Lung microvascular endothelial cell (primary cell): Measurements from ENCODE around the gene SH3PXD2A. TPM values are rescaled to one million over a fixed set of nuclear protein-coding genes. Genes with fewer than 3 reads are reported as not detected.

ENCODE experiments used
- DNase-seq, 2 donors: peaks; one replicate each; pipeline versions ENCODE4 v3.0.0 to v3.0.0-alpha.2; 2010; ENCODE audit warnings: low read depth in 2 of 2
- total RNA-seq: library from RNA; depleted of rRNA; stranded (reverse); fragments of >200 nt; gene quantifications from 2 replicates; pipeline ENCODE4 v1.2.1, GENCODE V29; 2014

The SH3PXD2A gene
- total RNA-seq, 1 donor from 2014 or later: 0.99 TPM

DNA sequence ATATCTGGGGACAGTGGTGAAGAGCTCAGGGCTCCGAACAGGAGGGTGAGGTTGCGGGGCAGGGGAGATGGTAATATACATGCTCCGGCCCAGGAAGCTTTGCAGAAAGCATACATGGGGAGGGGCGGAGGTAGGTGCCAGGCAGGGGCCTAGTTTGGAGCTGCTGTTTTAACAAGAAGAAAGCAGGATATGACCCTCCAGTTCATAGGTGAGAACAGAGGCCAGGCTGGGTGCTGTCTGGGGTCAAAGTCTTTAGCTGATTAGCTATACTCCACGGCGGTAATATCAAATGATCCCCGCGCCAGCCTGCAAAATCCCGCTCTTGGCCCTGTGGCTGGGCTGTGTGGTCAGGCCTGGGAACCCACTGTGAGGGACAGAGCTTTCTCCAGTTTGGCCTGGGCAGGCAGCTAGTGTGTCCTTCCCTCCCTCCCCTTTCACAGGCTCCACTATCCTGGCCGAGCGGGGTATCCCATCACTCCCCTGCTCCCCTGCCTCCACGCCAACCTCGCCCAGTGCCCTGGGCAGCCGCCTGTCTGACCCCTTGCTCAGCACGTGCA is 266.2 kb downstream of the SH3PXD2A start:
- no peak for DNase-seq

DNA sequence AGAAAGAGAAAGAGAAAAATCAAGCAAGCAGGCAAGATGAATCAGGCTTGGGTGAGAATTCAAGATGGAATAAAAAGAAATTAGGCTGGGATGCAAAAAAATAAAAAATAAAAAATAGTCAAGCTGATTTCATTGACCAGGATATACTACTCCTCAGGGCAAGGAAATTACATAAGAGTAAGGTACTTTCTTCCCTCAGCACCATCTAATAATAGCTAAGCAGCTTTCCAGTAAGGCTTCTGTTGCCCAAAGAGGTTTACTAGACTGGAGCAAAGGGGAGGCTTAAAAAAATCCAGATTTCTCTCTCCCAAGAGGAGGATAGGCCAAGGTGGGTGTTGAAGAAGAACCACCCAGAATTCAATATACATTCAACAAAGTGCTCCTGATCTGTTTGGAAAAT is 268.3 kb downstream of the SH3PXD2A start:
- no peak for DNase-seq

DNA sequence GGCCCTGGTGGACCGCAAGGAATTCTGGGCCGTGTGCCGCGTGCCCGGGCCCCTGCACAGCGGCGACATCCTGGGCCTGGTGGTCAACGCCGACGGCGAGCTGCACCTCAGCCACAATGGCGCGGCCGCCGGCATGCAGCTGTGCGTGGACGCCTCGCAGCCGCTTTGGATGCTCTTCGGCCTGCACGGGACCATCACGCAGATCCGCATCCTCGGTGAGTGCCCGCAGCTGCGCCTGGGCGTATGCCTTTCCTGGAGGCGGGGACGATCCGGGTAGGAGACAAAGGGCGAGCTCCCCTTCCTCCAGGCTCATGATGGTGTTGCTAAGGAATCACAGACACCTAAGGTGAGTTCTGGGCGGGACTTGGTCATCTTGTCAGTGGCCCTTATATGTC is 270.4 kb downstream of the SH3PXD2A start:
- no peak for DNase-seq

DNA sequence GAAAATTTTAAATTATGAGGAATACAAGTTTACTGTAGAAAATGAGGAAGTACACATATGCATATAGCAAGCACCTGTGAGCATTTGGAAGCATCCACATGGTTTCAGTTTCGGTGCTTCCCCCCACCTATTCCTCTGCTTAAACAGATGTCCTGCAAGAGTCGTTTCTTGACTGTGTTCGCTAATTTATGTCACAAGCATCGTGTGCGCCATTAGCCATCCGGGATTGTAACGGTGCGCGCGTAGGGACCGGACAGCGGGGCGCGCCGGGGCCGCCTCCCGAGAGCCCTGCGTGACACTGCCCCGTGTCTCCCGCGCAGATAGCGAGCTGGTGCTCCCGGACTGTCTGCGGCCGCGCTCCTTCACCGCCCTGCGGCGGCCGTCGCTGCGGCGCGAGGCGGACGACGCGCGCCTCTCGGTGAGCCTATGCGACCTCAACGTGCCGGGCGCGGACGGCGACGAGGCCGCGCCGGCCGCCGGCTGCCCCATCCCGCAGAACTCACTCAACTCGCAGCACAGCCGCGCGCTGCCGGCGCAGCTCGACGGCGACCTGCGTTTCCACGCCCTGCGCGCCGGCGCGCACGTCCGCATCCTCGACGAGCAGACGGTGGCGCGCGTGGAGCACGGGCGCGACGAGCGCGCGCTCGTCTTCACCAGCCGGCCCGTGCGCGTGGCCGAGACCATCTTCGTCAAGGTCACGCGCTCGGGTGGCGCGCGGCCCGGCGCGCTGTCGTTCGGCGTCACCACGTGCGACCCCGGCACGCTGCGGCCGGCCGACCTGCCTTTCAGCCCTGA is 271.0 kb downstream of the SH3PXD2A start:
- DNase-seq: peak in 1 of 2 donors; percentile 58

DNA sequence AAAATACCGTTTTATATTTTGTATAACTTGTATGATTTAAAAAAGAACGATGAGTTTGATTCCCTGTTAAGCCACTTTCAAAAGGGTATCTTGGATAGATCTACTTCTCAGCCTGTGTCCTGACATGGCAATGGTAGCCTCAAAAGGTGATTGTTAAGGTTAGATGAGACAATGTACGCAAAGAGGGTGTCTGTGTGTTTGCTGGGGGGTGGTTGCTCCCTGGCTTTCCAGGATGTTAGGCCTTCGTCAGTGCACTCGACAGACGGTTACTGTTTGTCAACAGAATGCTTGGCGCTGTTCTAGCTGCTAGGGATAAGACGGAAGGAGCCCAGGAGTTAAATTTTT is 271.5 kb downstream of the SH3PXD2A start:
- DNase-seq: no peak

DNA sequence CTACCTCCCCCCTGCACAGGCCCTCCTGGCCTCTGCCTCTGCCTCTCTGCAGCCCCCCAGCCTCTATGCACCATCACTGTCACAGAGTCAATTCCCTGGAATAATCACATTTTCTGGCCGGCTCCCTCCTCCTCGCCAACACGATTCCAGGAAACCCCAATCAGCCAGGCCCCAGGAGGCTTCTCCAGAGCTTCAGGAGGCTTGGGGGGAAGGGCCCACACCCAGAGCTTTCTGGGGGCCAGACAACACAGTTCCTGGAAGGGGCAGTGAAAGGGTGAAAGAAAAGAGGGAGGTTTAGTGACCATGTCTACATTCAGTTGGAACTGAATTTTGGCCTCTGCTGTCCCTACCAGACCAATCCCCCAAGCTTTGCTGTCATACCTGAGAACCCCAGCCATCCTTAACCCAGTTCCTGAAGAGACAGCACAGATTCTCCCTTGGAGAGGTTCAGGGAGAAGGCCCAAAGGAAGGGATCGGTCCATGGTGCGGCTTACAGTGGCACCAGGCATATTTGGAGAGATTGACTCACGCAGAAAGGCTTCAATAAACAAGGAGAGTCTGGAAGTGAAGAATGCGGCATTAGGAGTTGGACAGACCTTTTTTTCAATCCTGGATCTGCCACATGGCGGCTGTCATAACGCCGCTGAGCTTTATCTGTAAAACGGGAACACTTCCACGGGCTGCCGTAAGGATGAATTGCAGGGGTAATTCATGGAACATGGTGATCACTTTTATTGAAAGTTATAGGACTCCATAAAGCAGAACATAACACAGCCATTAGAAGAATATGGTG is 272.8 kb downstream of the SH3PXD2A start:
- no peak for DNase-seq

DNA sequence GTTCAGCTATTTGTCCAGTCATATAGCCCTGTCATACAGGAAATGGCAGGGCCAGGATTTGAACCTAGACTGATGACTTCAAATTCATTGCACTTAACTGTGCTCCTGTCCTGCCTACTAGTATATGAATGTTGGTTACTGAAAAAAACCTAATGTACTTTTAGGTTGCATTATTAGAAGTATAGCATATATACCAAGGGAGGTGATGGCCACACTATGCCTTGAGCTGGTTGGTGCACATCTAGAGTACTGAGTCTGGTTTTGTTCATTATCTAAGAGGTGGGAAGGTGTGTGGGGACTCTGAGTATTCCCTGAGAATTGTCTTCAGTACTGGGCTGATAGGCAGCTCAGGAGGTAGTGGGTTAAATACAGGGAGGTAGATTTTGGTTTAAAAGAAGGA is 273.9 kb downstream of the SH3PXD2A start:
- DNase-seq: no peak

DNA sequence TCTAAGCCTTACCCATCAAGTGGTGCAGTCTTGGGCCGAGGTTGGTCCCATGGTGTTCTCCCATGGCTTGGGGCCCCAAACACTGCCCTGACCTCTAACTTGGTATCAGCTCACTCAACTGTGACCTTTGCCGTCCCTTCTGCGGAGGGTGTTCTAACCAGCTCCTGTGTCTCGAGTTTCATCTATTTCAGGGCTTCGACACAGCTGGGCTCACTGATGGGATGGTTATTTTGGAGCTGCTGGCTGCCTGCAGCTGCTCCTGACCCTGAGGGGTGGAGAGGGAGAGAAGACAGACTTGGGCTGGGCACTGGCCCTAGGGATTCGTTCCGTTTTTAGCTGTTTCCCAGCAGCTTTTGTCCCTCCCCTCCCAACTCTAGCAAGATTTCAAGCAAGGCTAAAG is 274.9 kb downstream of the SH3PXD2A start:
- no peak for DNase-seq

DNA sequence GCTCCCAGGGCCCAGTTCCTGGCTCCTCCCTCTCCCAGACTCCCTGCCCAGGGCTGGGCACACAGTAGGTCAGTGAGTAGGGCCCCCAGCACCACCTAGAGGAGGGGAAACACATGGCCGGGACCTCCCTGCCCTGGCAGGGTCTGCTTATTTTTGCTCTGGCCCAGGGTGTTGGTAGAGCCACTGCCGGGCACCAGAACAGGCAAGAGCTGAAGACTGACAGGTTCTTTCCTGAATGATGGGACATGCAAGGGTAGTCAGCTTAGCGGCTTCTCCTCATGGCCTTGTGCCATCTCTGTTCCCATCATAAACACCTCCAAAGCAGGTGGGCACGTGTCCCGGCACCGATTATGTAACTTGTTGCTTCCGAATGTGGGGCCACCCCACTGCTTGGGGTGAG is 275.4 kb downstream of the SH3PXD2A start:
- DNase-seq: no peak

DNA sequence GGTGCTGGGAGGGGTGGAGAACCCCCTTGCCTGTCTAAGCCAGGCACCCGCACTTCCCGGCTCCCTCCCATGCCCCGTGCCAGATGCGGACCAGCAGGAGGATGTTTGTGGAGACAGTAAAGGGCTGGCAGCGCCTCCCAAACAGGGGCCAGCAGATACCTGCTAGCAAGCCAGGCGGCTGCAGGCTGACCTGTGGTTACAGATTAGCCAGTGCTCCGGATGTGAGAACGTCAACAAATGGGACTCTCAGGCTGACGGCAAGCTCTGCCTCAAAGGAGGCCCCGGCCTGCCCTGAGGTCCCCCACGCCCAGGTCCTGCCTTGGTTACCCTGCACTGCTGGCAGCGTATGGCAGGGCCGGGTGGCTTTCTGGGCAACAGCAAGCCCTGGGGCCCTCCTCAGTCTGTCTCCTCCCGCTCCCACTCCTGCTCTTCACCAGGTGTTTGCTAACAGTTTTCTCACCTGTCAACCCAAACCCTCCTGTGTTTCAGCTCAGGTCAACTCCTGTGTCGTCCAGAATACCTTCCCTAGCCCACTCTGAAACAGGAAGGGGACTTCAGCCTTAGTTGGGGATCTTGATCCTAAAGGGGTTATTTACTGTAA is 276.5 kb downstream of the SH3PXD2A start:
- DNase-seq: peak; percentile 21 to 50

DNA sequence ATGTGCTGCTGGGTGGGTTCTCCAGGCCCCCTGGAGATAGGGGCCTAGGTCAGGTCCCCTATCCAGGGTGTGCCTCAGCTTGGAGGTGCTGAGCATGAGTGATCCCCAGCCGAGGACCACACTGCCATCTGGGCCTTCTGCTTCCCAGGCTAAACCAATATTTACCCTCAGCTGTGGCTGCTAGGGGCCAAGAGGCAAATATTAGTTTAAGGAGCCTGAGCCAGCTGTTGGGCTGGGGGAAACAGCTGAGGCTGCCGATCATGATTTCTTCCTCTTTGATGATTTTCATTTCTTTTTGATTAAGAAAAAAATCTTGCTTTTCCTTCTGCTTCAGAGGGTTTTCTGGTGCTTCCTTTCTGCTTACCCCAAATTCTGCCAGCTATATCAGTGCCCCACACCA is 278.5 kb downstream of the SH3PXD2A start:
- DNase-seq: no peak

DNA sequence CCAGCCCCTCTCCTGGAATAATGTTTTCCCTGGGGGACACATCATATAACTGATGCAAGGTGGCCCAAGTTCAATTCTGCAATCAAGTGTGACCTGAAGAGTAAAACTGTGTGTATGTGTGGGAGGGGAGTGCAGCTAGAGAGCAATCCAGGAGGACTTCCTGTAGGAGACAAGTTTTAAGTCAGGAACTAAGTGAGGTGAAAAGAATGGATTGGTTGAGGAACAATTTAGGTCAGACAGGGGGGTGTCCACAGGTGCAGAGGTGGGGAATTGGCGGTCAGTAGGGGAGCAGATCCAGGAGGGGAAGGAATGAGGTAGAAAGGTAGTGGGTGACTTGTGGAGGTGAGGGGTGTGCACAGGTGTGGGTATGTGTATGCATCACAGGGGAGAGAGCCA is 279.3 kb downstream of the SH3PXD2A start:
- DNase-seq: no peak

DNA sequence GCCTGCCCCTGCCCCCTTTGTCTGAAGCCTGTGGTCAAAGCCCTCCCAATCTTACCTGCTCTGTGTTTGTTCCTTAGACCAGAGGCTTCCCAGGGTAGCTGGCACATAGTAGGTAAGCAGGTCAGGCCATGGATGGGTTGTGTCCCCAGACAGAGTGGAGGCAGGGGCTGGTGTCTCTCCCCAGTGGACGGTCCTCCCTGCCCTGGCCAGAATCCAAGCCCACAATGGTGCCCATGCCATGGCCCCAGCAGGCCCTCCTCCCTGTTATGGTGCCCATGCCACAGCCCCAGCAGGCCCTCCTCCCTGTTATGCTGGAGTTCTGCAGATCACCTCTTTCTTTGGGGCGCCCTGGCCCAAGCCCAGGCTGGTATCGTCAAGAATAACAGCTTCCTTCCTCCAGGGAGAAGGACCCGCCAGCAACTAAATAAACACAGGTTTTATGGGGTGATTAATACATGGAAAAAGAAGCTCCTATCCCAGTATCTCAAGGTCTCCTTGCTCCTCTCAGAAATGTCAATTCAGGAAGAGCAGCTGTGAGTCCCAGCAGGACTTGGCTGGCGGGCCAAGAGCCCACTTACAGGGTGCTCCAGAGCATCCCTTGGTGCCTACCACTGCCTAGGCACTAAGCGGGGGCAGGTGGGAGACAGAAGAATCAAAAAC is 279.8 kb downstream of the SH3PXD2A start:
- DNase-seq: no peak

DNA sequence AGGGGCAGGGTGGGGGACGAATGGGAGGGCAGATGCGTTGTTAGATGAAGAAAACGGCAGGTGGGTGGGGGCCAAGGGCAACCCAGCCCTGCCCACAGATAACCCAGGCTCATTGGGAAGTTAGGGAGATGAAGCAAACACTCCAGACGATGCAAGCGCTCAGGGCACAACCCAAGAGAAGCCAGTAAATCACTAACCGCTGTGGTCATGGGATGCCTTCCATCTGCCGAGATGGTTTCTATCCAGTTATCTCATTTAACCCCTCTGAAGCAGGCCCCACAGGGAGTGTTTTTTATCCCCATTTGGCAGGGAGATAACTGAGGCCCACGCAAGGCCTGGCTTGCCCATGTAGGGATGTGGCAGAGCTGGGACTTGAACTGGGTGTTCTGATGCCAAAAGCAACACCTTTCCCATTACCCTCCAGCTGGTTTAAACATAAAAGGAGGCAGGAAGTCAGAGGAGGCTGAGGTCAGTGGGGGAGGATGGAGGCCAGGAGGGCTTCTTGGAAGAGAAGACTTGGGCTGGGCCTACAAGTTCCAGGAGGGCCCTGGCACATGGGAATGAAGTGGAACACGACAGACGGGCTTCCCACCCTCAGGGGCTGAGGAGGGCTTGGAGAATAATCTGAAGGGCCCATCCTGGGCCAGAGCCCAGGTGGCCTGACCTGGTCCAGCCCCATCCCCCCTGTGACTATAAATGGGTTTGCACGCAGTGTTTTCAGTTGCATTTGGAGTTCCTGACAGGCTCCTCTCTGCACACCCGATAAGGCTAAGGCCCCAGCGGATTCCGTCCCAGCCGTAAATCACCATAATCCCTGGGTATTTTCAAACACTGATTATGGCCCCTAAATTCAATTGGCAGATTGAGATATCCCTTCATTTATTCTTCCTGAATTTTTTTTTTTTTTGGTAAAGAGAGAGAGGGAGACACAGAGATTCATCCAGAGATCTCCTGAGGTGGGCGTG is 281.0 kb downstream of the SH3PXD2A start:
- DNase-seq: no peak

DNA sequence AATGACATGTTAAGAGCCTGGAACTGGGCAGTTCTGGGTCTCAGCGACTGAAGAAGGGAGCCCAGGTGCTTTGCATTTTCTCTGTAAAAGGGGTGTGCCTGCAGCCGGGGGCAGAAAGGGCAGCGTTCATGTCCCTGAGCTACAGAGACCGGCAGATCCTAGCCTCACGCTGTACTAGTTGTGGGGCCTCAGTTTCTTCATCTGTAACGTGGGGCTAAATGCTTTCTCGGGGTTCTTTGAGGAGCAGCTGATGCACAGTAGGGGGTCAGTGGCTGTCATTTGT is 282.2 kb downstream of the SH3PXD2A start:
- no peak for DNase-seq

DNA sequence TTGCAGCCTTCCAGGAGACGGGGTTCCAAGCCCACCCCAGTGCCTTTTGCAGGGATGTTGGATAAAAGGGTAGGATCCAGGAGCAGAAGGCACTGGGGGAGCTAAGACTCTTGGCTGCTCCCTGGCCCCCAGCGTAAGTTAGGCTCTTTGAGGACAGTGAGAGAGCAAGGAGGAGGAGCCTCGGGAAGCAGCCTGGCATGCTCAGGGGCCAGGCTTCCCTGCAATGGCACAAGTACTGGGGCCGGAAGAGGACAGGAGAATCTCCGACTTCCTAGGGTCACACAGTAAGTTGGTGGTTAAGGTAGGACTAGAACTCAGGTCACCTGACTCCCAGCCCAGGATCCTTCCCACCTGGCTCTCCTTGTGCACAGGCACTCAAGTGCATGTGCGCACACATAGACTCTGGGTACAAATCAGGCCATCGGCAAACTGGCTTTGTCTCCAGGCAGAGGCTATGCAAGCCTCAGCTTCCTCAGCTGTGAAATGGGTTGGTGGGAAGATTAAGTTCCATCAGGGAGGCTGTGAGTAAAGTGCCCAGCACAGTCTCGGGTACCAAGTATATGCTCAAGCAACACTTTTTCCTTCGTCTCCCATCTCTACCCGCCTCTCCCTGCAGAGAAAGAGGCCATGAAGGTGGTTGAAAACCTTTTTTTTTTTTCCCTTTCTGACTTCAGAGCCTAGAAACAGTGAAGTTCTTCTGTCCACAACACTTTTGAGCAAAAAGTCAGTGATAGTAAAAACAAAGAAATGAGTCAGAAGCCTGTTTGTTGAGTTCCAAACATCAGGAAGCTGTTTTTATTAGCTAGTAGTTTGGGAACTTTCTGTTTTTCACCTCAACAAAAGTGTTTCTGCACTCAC is 282.8 kb downstream of the SH3PXD2A start:
- DNase-seq: no peak

DNA sequence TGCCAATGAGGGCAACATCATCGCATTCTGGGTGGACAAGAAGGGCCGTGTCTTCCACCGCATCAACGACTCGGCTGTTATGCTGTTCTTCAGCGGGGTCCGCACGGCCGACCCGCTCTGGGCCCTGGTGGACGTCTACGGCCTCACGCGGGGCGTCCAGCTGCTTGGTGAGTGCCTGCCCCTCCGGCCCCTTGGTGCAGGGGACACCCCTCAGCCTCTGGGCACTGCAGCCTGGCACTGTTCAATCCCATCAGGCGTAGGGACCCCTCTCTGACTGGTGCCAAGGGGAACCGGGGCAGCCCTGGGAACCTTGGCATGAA is 283.8 kb downstream of the SH3PXD2A start:
- DNase-seq: no peak

DNA sequence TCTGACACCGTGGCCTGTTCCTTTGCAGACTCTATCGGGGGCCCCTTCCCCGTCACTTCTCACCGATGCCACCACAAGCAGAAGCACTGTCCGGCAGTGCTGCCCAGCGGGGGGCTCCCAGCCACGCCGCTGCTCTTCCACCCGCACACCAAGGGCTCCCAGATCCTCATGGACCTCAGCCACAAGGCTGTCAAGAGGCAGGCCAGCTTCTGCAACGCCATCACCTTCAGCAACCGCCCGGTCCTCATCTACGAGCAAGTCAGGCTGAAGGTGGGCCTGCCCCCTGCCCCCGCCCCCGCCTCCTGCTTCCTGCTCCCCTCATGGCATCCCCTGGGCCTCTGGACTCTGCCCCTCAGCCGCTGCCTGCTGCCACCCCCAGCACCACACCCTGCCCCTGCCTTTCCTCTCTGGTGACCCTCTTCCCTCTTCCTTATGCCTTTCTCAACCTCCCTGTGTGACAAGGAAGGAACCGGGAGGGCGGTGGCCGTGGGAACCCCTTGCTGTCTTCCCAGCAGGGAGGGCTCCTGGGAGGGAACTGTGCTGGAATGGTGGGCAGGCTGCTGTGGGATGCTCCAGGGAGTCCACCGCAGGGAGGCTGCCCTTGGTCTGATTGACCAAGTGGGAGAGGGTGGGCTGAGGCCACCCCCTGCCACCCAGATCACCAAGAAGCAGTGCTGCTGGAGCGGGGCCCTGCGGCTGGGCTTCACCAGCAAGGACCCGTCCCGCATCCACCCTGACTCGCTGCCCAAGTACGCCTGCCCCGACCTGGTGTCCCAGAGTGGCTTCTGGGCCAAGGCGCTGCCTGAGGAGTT is 284.3 kb downstream of the SH3PXD2A start:
- DNase-seq: no peak

DNA sequence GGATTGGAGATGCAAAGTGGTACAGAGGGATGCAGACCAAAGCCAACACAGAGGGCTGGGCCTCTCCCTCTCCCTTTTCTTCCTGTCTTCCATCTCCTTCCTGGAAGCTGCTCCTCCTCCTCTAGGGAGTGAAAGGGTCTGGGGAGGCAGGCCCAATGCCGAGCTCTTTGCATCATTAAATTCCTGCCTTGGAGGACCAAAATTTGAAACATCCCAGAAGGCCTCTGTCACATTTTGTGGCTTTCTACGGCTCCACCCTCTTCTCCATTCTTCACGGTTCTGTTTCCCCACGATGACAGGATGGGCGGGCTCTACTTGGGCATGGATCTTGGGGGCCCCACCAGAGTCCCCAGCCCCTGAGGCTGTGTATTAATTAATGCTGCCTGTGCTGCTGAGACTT is 285.5 kb downstream of the SH3PXD2A start:
- no peak for DNase-seq
